AG04450 (cell line): ENCODE measurements around the gene WWC2. TPM values are rescaled to one million over a fixed set of nuclear protein-coding genes. Genes with fewer than 3 reads are reported as not detected.

ENCODE experiments used
- CTCF ChIA-PET: fragments of 300-600, 350-600 bp; formaldehyde crosslinking; extraction: SDS; loops from one replicate; lab custom pipeline; 2022; ENCODE audit warnings: antibody characterized with exemption, inconsistent platforms; lab: Charles Lee
- POLR2A ChIA-PET: fragments of 350-600 bp; formaldehyde crosslinking; extraction: SDS; loops from one replicate; lab custom pipeline; 2021; ENCODE audit warnings: antibody characterized with exemption, inconsistent platforms; lab: Yijun Ruan, JAX
- DNase-seq: peaks from one replicate; pipeline ENCODE4 v3.0.0-alpha.2; 2011; ENCODE audit warnings: low read depth, low spot score
- H3K27ac ChIP-seq: one replicate; pipeline ENCODE4 v1.5.1; 2012; ENCODE audit warnings: low read depth, low read length, control low read depth
- H3K27me3 ChIP-seq: one replicate; pipeline ENCODE4 v1.6.0; 2012; ENCODE audit warnings: low read length; ENCODE audit not compliant: control insufficient read depth, insufficient read depth
- H3K4me3 ChIP-seq: 2 replicates; pipeline ENCODE4 v1.5.1; 2011; ENCODE audit warnings: mild to moderate bottlenecking, low read depth, low read length, control low read depth
- H3K9me3 ChIP-seq: 2 replicates; pipeline ENCODE4 v1.5.1; 2012; ENCODE audit warnings: low read length; ENCODE audit not compliant: control insufficient read depth, insufficient read depth
- CTCF ChIP-seq: IDR thresholded peaks from 2 replicates; pipeline ENCODE4 v1.5.1; 2011; ENCODE audit warnings: low read depth, low read length, control low read depth, inconsistent platforms
- polyA plus RNA-seq: library from polyadenylated mRNA; depleted of rRNA; stranded (reverse); fragments of >200 nt; gene quantifications from 2 replicates; pipeline ENCODE4 v1.2.3, GENCODE V29; 2011

WWC2 gene
- polyA plus RNA-seq, 1 experiment = 43.6 TPM

- no peak for TF ChIP-seq CTCF
- H3K27me3 ChIP-seq = no peaks in the 10 kb centered on the region
- POLR2A ChIA-PET = no interaction called here
Measured at GRCh38 chr4:183141997-183142396, 42.9 kb downstream of the WWC2 start.

DNA sequence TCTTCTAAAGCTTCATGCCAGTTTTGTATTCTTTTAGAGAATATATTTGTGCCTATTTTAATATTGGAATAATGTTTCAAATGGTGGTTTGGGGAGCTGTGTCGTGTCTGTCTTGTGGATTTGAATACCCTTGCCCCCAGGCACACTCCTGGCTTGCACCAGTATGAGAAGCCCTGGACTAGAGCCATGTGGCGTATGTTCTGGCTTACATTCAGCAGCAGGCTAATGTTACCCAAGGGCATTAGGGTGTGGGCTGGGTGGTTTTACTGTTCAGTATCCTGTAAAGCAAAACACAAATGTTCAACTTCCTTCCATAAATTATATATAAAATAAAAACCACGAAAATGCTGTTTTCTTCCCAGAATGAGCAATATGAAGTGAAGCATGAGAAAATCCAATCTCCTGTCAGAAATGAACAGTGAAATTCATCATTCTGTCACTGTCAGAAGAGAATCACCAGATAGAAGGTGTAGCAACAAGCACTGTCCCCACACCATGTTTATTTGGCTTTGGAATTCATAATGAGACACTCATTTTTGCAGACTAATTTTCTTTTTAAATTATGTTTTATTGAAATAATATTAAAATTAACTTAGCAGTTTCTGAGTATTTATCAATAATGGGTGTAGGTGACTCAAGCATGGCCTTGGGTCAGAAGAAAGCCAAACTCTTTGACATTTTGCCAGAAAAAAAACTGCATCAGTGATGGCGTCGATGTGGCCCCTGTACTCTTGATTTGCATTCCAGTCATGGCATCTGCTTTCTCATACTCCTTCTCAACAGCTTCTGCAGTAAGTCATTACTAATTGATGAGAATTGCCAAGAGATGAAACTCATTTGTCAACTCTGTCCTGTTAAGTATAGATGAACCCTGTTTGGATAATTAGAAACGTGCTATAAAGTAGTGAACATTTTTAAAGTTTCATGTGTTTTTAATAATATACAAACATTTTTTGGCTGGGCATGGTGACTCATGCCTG, 43.8 kb downstream of the WWC2 start:
- TF ChIP-seq CTCF = no peak
- Histone ChIP-seq H3K27ac (no peak overlapping the region), H3K9me3 (no peaks in the 10 kb centered on the region), H3K27me3 (no peaks in the 10 kb centered on the region), H3K4me3 (no peak overlapping the region)
- CTCF ChIA-PET = interaction anchor here (0.6 to 1.4 kb wide), 5 partner anchors 36 to 113 kb away, joined by 3 to 4 read pairs (median 3); no protein-coding TSS in a partner anchor
- no peak for DNase-seq
- POLR2A ChIA-PET = no interaction called here

More at GRCh38 chr4:183141997-183142396, 42.9 kb downstream of the WWC2 start:
- Histone ChIP-seq H3K4me3 (no peak overlapping the region), H3K9me3 (no peaks in the 10 kb centered on the region), H3K27ac (no peak overlapping the region)
- CTCF ChIA-PET = interaction anchor here (0.8 to 1.1 kb wide), 2 partner anchors 18 to 108 kb away, joined by 3 to 4 read pairs; no protein-coding TSS in a partner anchor
- no peak for DNase-seq

GRCh38 chr4:183144787-183145186, 45.7 kb downstream of the WWC2 start:
- no peak overlapping the region for H3K4me3 ChIP-seq
- no peak for DNase-seq
- no peak overlapping the region for H3K27ac ChIP-seq
- H3K9me3 ChIP-seq = no peaks in the 10 kb centered on the region
- TF ChIP-seq CTCF = no peak
- no peaks in the 10 kb centered on the region for H3K27me3 ChIP-seq
- CTCF ChIA-PET = no interaction called here
- POLR2A ChIA-PET = no interaction called here

DNA sequence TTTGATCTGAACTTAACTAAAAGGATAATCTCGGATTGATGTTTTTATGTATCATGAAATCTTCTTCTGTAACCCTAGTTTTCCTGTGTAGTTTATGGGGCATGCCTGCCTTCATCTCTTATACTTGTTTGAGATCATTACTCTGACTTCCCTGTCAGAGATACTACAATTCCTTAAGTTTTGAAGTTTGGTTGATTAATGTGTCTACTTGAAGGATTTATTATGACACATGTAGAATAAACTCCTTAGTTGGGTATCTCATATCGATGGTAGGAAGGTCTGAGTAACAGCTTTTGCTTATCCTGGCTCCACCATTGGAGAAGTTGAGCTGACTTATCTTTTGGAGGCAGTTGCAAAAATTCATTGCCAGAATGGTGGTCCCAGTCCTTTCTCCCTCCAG, 46.7 kb downstream of the WWC2 start:
- Histone ChIP-seq H3K27ac (no peak overlapping the region), H3K27me3 (no peaks in the 10 kb centered on the region), H3K9me3 (no peaks in the 10 kb centered on the region), H3K4me3 (no peak overlapping the region)
- ChIA-PET POLR2A (no interaction called here), CTCF (no interaction called here)
- DNase-seq = no peak
- TF ChIP-seq CTCF = no peak

DNA sequence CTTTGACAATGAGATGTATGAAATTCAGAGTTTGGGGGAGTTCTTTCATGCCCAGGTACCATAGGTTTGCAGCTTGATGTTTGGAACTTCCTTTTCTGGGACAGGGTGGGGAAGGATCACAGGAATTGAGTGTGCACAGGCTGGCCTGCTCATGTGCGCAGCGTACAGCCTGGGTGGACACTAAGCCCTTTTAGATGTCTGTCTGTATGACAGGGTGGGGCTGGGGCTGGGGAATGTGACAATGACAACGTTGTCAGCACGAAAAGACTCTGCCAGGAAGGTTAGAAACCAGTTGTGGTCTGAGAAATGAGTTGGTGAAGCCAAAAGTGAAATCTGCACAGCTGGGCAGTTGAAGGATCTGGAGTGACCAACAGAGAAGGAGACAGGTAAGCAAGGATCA, 47.4 kb downstream of the WWC2 start:
- Histone ChIP-seq H3K27ac (no peak overlapping the region), H3K27me3 (no peaks in the 10 kb centered on the region), H3K9me3 (no peaks in the 10 kb centered on the region), H3K4me3 (no peak overlapping the region)
- CTCF ChIA-PET = interaction anchor here (0.6 to 1.1 kb wide), 2 partner anchors 72 to 73 kb away, joined by 3 read pairs; no protein-coding TSS in a partner anchor
- TF ChIP-seq CTCF = no peak
- POLR2A ChIA-PET = no interaction called here
- no peak for DNase-seq
